G401.6 (cell line): ENCODE measurements around the gene SKAP2.

Source experiments
- FAIRE-seq: peaks from 2 replicates; lab custom pipeline; 2012; peaks lifted over from hg19 to GRCh38; lab: Jason Lieb, UNC

SKAP2 gene

GRCh38 chr7:26694713-26695112, 169.7 kb downstream of the SKAP2 start:
- no peak for FAIRE-seq

- FAIRE-seq: no peak
These were observed 170.2 kb downstream of the SKAP2 start for GRCh38 chr7:26694141-26694540.

GRCh38 chr7:26691886-26692285, 172.5 kb downstream of the SKAP2 start:
- no peak for FAIRE-seq

GRCh38 chr7:26691406-26691805, 173.0 kb downstream of the SKAP2 start:
- no peak for FAIRE-seq

GRCh38 chr7:26690135-26690805, 174.1 kb downstream of the SKAP2 start:
- FAIRE-seq: peak; percentile 8

- FAIRE-seq: no peak
These were observed 175.4 kb downstream of the SKAP2 start for GRCh38 chr7:26688936-26689506.

- no peak for FAIRE-seq
These were observed 176.0 kb downstream of the SKAP2 start for GRCh38 chr7:26688388-26688787.

- FAIRE-seq: no peak
These were observed 177.4 kb downstream of the SKAP2 start for GRCh38 chr7:26687032-26687431.

- peak; percentile 98 for FAIRE-seq
These were observed 177.9 kb downstream of the SKAP2 start for GRCh38 chr7:26686448-26686981.

- no peak for FAIRE-seq
These were observed 178.8 kb downstream of the SKAP2 start for GRCh38 chr7:26685606-26686005.

GRCh38 chr7:26684447-26684846, 179.9 kb downstream of the SKAP2 start:
- no peak for FAIRE-seq

GRCh38 chr7:26683277-26683676, 181.1 kb downstream of the SKAP2 start:
- FAIRE-seq: no peak

GRCh38 chr7:26681819-26682418, 182.5 kb downstream of the SKAP2 start:
- peak; percentile 98 for FAIRE-seq

GRCh38 chr7:26680587-26680986, 183.8 kb downstream of the SKAP2 start:
- peak; percentile 17 for FAIRE-seq

GRCh38 chr7:26675143-26675887, 189.1 kb downstream of the SKAP2 start:
- FAIRE-seq: no peak

GRCh38 chr7:26673858-26674257, 190.5 kb downstream of the SKAP2 start:
- no peak for FAIRE-seq

- no peak for FAIRE-seq
These were observed 191.1 kb downstream of the SKAP2 start for GRCh38 chr7:26673271-26673670.

- no peak for FAIRE-seq
These were observed 193.5 kb downstream of the SKAP2 start for GRCh38 chr7:26670841-26671240.

- FAIRE-seq: no peak
These were observed 194.1 kb downstream of the SKAP2 start for GRCh38 chr7:26670290-26670689.

- FAIRE-seq: no peak
These were observed 195.6 kb downstream of the SKAP2 start for GRCh38 chr7:26668821-26669220.

GRCh38 chr7:26667514-26668133, 196.8 kb downstream of the SKAP2 start:
- peak; percentile 100 for FAIRE-seq

- FAIRE-seq: no peak
These were observed 199.5 kb downstream of the SKAP2 start for GRCh38 chr7:26664735-26665416.
